DMS 273 treated with DMSO at 0.1 percent for 48 hours (cell line): Measurements from ENCODE around the gene CDKN2B-AS1.
"Not testable (repeated sequence)": the region's sequence is repeated elsewhere in the genome, so short reads cannot be mapped to it uniquely, and the experiment has no call there.

Experiments used
- DNase-seq: peaks from one replicate; lab custom pipeline; 2025; lab: John Stamatoyannopoulos, UW

The CDKN2B-AS1 gene

GRCh38 chr9:21994556-21995005 is at the start of gene CDKN2B-AS1:
Gene CDKN2B-AS1, plus strand, starts transcription at chr9:21994791.
- DNase-seq = peak; percentile 75

- no peak for DNase-seq
Observed at GRCh38 chr9:21945606-21946005, 49.0 kb upstream of the CDKN2B-AS1 start.

- no peak for DNase-seq
Observed at GRCh38 chr9:21958833-21959232, 35.8 kb upstream of the CDKN2B-AS1 start.

- DNase-seq = not testable (repeated sequence)
Observed at GRCh38 chr9:21959268-21959667, 35.3 kb upstream of the CDKN2B-AS1 start.

GRCh38 chr9:21961569-21961968 is 33.0 kb upstream of the CDKN2B-AS1 start:
- no peak for DNase-seq

- no peak for DNase-seq
Observed at GRCh38 chr9:21964925-21965385, 29.6 kb upstream of the CDKN2B-AS1 start.

- DNase-seq = no peak
Observed at GRCh38 chr9:21965401-21965951, 29.1 kb upstream of the CDKN2B-AS1 start.

GRCh38 chr9:21966140-21966851 is 28.3 kb upstream of the CDKN2B-AS1 start:
- no peak for DNase-seq

- DNase-seq = no peak
Observed at GRCh38 chr9:21967169-21967568, 27.4 kb upstream of the CDKN2B-AS1 start.

GRCh38 chr9:21967702-21968101 is 26.9 kb upstream of the CDKN2B-AS1 start:
- no peak for DNase-seq

GRCh38 chr9:21968331-21969010 is 26.1 kb upstream of the CDKN2B-AS1 start:
- DNase-seq = no peak

GRCh38 chr9:21969011-21969940 is 25.3 kb upstream of the CDKN2B-AS1 start:
- DNase-seq = no peak

- no peak for DNase-seq
Observed at GRCh38 chr9:21969951-21970799, 24.4 kb upstream of the CDKN2B-AS1 start.

- DNase-seq = no peak
Observed at GRCh38 chr9:21970800-21971640, 23.6 kb upstream of the CDKN2B-AS1 start.

- no peak for DNase-seq
Observed at GRCh38 chr9:21972361-21972760, 22.2 kb upstream of the CDKN2B-AS1 start.

- DNase-seq = no peak
Observed at GRCh38 chr9:21974343-21974721, 20.3 kb upstream of the CDKN2B-AS1 start.

GRCh38 chr9:21974722-21975409 is 19.7 kb upstream of the CDKN2B-AS1 start:
- peak; percentile 89 for DNase-seq

GRCh38 chr9:21976334-21976875 is 18.2 kb upstream of the CDKN2B-AS1 start:
- DNase-seq = no peak

GRCh38 chr9:21982391-21982790 is 12.2 kb upstream of the CDKN2B-AS1 start:
- no peak for DNase-seq
